ENCODE measurements around the gene PDC.
"Not testable (repeated sequence)": the region's sequence is repeated elsewhere in the genome, so short reads cannot be mapped to it uniquely, and the experiment has no call there.

Gene PDC

DNA sequence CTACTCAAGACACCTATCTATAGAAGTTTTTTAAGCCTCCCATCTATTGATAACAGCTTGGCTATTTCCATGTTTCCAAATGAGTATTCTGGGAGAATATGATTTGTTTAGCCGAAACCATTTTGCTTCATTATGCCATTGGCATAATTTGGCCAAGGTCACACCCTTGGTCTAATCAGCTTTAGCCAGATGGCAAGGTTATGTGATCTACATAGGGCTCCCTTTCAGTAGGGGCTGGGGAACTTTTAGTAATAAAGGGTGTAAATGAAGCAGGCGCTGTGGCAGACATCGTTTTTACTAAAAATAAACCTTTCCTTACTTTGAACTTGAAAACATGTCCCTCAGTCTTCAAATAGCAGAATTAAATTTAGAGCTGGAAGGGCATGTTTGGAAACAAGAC lies 3.0 kb upstream of the PDC start:
- no peak for DNase-seq

GRCh38 chr1:186463511-186463910 lies 2.6 kb upstream of the PDC start:
- no peak for DNase-seq

DNA sequence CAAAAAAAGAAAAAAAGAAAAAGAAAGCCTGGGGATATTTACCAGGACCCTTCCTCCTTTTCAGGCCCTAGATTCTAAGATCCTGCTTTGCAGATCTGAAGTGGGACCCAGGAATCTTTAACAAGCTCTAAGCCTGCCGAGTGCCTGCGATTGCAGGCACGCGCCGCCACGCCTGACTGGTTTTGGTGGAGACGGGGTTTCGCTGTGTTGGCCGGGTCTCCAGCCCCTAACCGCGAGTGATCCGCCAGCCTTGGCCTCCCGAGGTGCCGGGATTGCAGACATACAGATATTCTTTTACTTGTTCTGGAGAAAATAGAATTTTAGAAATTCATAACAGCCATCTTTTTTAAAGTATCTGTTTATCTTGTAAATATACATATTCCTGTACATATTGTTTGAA lies 1.8 kb downstream of the PDC start:
- not testable (repeated sequence) for DNase-seq

GRCh38 chr1:186456729-186457255 lies 4.1 kb downstream of the PDC start:
- no peak for DNase-seq

DNA sequence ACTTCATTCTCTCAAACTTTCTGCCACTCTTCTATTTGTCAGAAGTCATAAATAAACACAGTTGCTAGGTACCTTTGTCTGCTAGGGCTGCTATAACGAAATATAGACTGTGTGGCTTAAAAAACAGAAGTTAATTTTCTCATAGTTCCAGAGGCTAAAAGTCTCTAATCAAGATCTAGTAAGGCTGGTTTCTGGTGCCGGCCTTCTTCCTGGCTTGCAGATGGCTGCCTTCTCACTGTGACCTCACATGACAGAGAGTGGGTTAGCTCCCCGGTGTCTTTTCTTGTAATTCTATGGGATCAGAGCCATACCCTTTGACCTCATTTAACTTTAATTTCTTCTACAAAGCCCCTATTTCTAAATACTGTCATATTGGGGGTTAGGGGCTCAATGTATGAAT lies 5.9 kb downstream of the PDC start:
- DNase-seq: no peak

GRCh38 chr1:186446152-186446551 lies 14.8 kb downstream of the PDC start:
- DNase-seq: no peak

DNA sequence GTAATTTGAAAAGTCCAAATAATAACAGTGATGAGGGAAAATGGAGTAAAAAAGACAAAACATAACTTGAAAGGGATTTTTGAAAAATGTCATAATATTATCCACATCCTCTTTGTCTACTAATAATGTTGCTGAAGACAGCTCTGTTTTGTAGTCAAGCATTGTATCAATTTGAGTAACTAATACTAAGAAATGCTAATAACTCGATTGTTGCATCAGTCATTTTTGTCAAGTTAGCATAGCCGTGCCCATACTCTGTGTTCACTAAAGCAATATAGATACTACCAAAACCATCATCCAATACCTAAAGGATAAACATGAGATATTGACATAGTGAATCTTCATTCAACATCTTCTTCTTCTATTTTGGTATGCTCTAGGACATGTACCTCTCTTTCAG lies 17.3 kb downstream of the PDC start:
- DNase-seq: no peak

DNA sequence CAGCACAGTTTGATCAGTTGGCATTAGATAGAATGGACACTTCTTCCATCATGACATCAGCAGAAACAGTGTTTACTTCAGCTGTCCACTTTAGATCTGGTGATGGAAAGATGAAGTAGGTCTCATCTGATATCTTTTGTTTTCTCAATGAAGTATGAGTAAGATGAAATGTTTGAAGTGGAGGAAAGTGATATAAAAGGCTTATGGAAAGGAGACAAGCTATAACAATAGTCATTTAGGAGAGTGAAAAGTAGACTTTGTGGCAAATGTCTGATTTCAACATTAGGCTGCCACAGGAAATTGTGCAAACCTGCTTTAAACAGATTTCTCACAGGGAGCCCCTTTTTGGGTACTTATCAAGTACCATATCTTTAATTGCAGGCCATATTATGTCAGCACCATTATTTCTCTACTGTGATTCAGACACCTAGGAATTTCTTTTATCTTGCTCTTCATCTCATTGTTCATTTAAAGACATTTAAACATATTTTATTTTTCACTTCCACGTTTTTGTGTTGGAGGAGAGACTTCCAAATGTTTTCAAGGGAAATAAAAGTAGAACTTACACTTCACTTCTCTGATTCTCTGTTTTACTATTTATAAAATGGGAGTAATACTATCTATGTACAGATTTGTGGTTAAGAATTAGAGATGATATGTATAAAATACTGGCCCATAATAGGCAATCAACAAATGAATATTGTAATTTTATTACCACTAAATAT lies 18.1 kb downstream of the PDC start:
- DNase-seq: peak; percentile 27

GRCh38 chr1:186440584-186440983 lies 20.3 kb downstream of the PDC start:
- peak; percentile 85 for DNase-seq

GRCh38 chr1:186438567-186438966 lies 22.3 kb downstream of the PDC start:
- no peak for DNase-seq

GRCh38 chr1:186435336-186435735 lies 25.6 kb downstream of the PDC start:
- DNase-seq: peak; percentile 1

DNA sequence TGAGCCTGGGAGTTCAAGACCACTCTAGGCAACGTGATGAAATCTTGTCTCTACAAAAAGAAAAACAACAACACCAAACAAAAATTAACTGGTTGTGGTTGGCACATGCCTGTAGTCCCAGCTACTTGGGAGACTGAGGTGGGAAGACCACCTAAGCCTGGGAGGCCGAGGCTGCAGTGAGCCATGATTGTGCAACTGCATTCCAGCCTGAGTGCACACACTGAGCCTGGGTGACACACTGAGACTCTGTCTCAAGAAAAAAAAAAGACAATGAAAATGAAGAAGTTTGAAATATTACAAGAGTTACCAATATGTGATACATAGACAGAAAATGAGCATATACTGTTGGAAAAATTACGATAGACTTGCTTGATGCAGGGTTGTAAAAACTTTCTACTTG lies 31.9 kb downstream of the PDC start:
- no peak for DNase-seq

GRCh38 chr1:186426118-186426517 lies 34.8 kb downstream of the PDC start:
- no peak for DNase-seq

DNA sequence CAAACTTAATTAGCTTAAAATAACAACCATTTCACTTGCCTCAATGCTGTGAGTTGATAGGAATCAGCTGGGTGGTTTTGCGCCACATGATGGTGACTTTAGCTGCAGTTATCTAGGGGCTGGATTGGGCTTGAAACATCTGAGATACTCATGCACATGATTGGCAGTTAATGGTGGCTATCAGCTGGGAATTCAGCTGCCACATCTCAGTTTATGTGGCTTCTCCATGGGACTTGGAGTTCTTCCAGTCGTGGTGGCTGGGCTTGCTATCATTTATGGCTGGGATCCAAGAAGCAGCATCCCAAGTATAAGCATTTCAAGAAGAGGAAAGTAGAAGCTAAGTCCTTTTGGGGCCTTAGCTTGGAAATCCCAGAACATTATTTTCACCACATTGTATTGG lies 36.4 kb downstream of the PDC start:
- no peak for DNase-seq

- no peak for DNase-seq
Measured at GRCh38 chr1:186421446-186421845, 39.5 kb downstream of the PDC start.

DNA sequence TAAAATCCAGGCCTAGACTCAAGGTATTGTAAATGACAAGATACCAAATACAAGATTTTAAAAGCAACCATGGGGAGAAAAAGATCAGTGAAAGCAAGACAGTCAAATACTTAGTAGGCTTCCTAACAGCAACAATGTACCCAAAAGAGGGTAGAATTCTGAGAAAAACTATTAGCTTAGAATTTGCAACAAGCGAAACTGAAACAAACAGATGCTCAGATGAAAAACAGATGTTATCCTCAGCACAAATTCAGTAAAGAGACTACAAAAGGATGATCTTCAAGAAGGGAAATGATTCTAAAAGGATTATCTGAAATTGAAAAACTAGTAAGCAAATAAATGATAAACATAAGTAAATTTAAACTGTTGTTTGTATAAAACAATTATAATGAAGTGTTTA lies 40.0 kb downstream of the PDC start:
- no peak for DNase-seq

GRCh38 chr1:186420311-186420710 lies 40.6 kb downstream of the PDC start:
- DNase-seq: no peak

- DNase-seq: peak; percentile 3
Measured at GRCh38 chr1:186418503-186418902, 42.4 kb downstream of the PDC start.

DNA sequence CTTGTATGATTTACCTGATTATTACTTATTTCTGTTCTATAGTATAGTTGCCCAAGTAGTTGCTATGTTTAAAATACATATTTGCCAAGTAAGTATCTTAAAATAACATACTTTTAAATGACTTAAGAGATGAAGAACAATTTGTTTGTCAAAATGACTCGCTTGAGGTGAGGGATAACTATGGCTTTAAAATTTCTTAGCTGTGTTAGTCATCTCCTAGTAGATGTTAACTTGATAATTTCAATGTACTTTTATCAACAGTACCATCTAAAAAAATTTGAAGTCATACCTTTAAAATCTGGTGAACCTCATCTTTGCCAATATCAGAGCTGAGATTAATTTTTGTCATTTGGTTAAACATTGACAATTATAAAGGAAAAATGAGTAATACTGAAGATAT lies 47.6 kb downstream of the PDC start:
- no peak for DNase-seq

DNA sequence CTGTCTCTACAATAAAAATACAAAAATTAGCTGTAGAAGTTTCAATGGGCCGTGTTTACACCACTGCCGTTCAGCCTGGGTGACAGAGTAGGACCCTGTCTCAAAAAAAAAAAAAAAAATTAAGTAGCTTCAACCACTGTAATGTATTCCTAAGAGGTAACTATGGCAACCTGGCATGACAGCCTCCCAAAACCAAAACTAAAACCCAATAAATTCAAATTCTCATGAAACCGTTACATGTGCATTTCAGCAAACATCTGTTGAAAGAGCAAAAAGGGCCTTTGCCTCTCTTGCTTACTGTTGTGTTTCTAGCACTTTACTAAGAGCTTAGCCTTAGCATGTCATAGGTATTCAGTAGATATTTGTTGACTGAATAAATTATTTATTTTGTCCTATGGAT lies 51.8 kb downstream of the PDC start:
- no peak for DNase-seq

DNA sequence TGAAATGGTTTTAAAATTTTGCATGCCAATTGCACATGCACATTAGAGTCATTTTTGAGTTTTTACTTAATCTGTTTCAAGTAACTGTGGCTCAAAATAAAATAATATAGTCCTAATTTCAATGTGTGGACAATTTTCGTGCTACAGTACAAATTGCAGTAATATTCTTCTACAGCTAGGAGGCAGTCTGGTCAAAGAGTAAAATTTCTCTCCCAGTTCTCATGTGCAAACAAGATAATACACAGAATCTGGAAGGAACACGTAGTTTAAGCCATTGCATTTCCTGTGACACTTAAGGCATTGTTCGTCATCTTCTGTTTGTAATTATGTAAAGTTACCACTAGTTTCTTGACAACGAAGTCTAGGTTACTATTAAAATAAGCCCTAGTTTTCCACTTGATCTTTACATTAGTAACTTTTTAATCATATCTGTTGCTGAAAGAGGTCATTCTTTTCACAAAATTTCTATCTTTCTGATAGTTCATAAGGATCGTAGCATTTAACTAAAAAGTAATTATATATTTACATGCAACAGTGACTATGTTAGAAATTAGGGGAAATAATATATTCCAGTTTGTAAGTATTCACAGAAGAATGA lies 56.4 kb downstream of the PDC start:
- peak; percentile 4 for DNase-seq

GRCh38 chr1:186403632-186404031 lies 57.3 kb downstream of the PDC start:
- no peak for DNase-seq

GRCh38 chr1:186401446-186401845 lies 59.5 kb downstream of the PDC start:
- DNase-seq: not testable (repeated sequence)

Data from DMS153 (cell line).